GM19328 (cell line): ENCODE measurements around the gene KRTAP1-3.
"Not testable (repeated sequence)": the region's sequence is repeated elsewhere in the genome, so short reads cannot be mapped to it uniquely, and the experiment has no call there.

Experiments
- ATAC-seq: cut with Tn5 transposase; IDR thresholded peaks from one replicate; pipeline ENCODE4 v1.9.1; 2021; ENCODE audit warnings: mild to moderate bottlenecking, moderate library complexity; ENCODE audit not compliant: unreplicated experiment

The KRTAP1-3 gene

GRCh38 chr17:41012326-41013120, 22.2 kb downstream of the KRTAP1-3 start:
- no peak for ATAC-seq

- ATAC-seq: no peak
These were observed 24.2 kb downstream of the KRTAP1-3 start for GRCh38 chr17:41010441-41010840.

GRCh38 chr17:41009936-41010335, 24.7 kb downstream of the KRTAP1-3 start:
- no peak for ATAC-seq

- ATAC-seq: no peak
These were observed 25.3 kb downstream of the KRTAP1-3 start for GRCh38 chr17:41009301-41009760.

- ATAC-seq: no peak
These were observed 25.9 kb downstream of the KRTAP1-3 start, which contains the start of gene KRTAP3-1 for GRCh38 chr17:41008811-41009210. KRTAP3-1 (minus strand) TSS chr17:41009128; CDS start chr17:41009074, 54 bp downstream.

GRCh38 chr17:41004397-41004796, 30.3 kb downstream of the KRTAP1-3 start:
- ATAC-seq: no peak

- no peak for ATAC-seq
These were observed 30.7 kb downstream of the KRTAP1-3 start for GRCh38 chr17:41003926-41004325.

- no peak for ATAC-seq
These were observed 31.9 kb downstream of the KRTAP1-3 start for GRCh38 chr17:41002814-41003213.

GRCh38 chr17:41001795-41002194, 32.9 kb downstream of the KRTAP1-3 start:
- no peak for ATAC-seq

GRCh38 chr17:40999563-40999962, 35.1 kb downstream of the KRTAP1-3 start, which contains the start of gene KRTAP3-2:
KRTAP3-2 (minus strand) TSS chr17:40999906; CDS start chr17:40999853, 53 bp downstream.
- ATAC-seq: not testable (repeated sequence)

- ATAC-seq: no peak
These were observed 37.3 kb downstream of the KRTAP1-3 start for GRCh38 chr17:40997361-40997760.

GRCh38 chr17:40996829-40997228, 37.8 kb downstream of the KRTAP1-3 start:
- no peak for ATAC-seq

GRCh38 chr17:40995116-40995515, 39.6 kb downstream of the KRTAP1-3 start:
- ATAC-seq: no peak

- ATAC-seq: no peak
These were observed 40.8 kb downstream of the KRTAP1-3 start, which contains the start of gene KRTAP3-3 for GRCh38 chr17:40993839-40994238. KRTAP3-3 (minus strand) TSS chr17:40994164; CDS start chr17:40994097, 67 bp downstream.

GRCh38 chr17:40993084-40993483, 41.6 kb downstream of the KRTAP1-3 start:
- ATAC-seq: no peak

GRCh38 chr17:40992666-40993065, 42.0 kb downstream of the KRTAP1-3 start:
- ATAC-seq: no peak

- ATAC-seq: no peak
These were observed 47.8 kb downstream of the KRTAP1-3 start for GRCh38 chr17:40986920-40987319.

GRCh38 chr17:40984226-40984625, 50.4 kb downstream of the KRTAP1-3 start, which contains the start of gene KRT40:
KRT40 (minus strand) TSS chr17:40984326; CDS start chr17:40984273, 53 bp downstream.
- no peak for ATAC-seq
